ENCODE measurements around the gene PLEKHG7. TPM values are rescaled to one million over a fixed set of nuclear protein-coding genes. Genes with fewer than 3 reads are reported as not detected.
A peak's percentile ranks its signal among the peaks of the same experiment; 100 is the strongest.

The PLEKHG7 gene
- total and polyA plus RNA-seq, 12 donors = 0.04 TPM; not detected in 11

- H3K4me1 ChIP-seq = peaks cover 0 to 19% (median 8%) of the 10 kb centered on the region in 9 donors
- H3K36me3 ChIP-seq = no peaks in the 10 kb centered on the region
- WGBS, 2 donors = 76 to 82% methylated on average over 3 of the region's 3 CpGs
- intact Hi-C loops (cut with DNase I) = no loop called here
- TF ChIP-seq CTCF (IDR thresholded peaks at IDR 0.05) = no peak
- peaks cover 0 to 11% (median 0%) of the 10 kb centered on the region in 11 donors for H3K9me3 ChIP-seq
- H3K27me3 ChIP-seq = no peaks in the 10 kb centered on the region
- DNase-seq (no peak), ATAC-seq (peak in 1 of 8 donors; percentile 60)
- no peak overlapping the region for H3K4me3 ChIP-seq
- H3K27ac ChIP-seq = no peak overlapping the region
Observed at GRCh38 chr12:92759634-92760268, 57.0 kb downstream of the PLEKHG7 start.

GRCh38 chr12:92762773-92763172 is 60.0 kb downstream of the PLEKHG7 start:
- DNase-seq (no peak), ATAC-seq (no peak)
- WGBS, 2 donors = 96 to 97% methylated on average over 5 of the region's 5 CpGs
- peaks cover 0 to 11% (median 0%) of the 10 kb centered on the region in 11 donors for H3K9me3 ChIP-seq
- H3K27ac ChIP-seq = no peak overlapping the region
- intact Hi-C loops (cut with DNase I) = no loop called here
- H3K27me3 ChIP-seq = no peaks in the 10 kb centered on the region
- no peaks in the 10 kb centered on the region for H3K36me3 ChIP-seq
- H3K4me1 ChIP-seq = peaks cover 0 to 10% (median 0%) of the 10 kb centered on the region in 9 donors
- no peak overlapping the region for H3K4me3 ChIP-seq
- no peak for TF ChIP-seq CTCF (IDR thresholded peaks at IDR 0.05)

GRCh38 chr12:92764831-92765230 is 62.0 kb downstream of the PLEKHG7 start:
- WGBS, 2 donors = 55 to 75% methylated on average over 5 of the region's 5 CpGs
- H3K4me3 ChIP-seq = no peak overlapping the region
- TF ChIP-seq CTCF (IDR thresholded peaks at IDR 0.05) = no peak
- no peaks in the 10 kb centered on the region for H3K36me3 ChIP-seq
- peak overlapping the region in 3 of 10 donors; percentile 16 to 45 (median 38) for H3K27ac ChIP-seq
- peak; percentile 45 to 85 (median 70) for ATAC-seq
- H3K4me1 ChIP-seq = peaks cover 8 to 31% (median 14%) of the 10 kb centered on the region in 9 donors
- intact Hi-C loops (cut with DNase I) = no loop called here
- DNase-seq = peak in 1 of 2 donors; percentile 49
- peaks cover 0 to 11% (median 0%) of the 10 kb centered on the region in 11 donors for H3K9me3 ChIP-seq
- H3K27me3 ChIP-seq = no peaks in the 10 kb centered on the region

GRCh38 chr12:92765871-92766270 is 63.1 kb downstream of the PLEKHG7 start:
- ATAC-seq = no peak
- intact Hi-C loops (cut with DNase I) = no loop called here
- WGBS, 2 donors = 96% methylated on average over 1 of the region's 1 CpG
- Histone ChIP-seq H3K27ac (peak overlapping the region in 1 of 10 donors; percentile 30), H3K36me3 (no peaks in the 10 kb centered on the region), H3K9me3 (peaks cover 0 to 5% (median 0%) of the 10 kb centered on the region in 11 donors), H3K4me1 (peaks cover 10 to 39% (median 19%) of the 10 kb centered on the region in 9 donors), H3K4me3 (no peak overlapping the region), H3K27me3 (no peaks in the 10 kb centered on the region)
- no peak for TF ChIP-seq CTCF (IDR thresholded peaks at IDR 0.05)
- DNase-seq = no peak
